HCT116 (cell line): Measurements from ENCODE around the gene COLEC11. TPM values are rescaled to one million over a fixed set of nuclear protein-coding genes. Genes with fewer than 3 reads are reported as not detected.
"Not testable (repeated sequence)": the region's sequence is repeated elsewhere in the genome, so short reads cannot be mapped to it uniquely, and the experiment has no call there.

ENCODE experiments used
- ATAC-seq: fragments of 200-7000 bp; cut with Tn5 transposase; 2 replicates; pipeline ENCODE4 v1.9.1; 2020; ENCODE audit warnings: mild to moderate bottlenecking, moderate library complexity
- BruUV-seq: library from RNA; stranded (reverse); fragments of 400-500 nt; replicated peaks from 2 replicates; lab custom pipeline; 2021; lab: Mats Ljungman, UMichigan
- CTCF ChIA-PET: fragments of 300-600 bp; sonication (Branson Sonifier 250); formaldehyde crosslinking; loops from one replicate; lab custom pipeline; 2021; ENCODE audit warnings: antibody characterized with exemption; lab: Charles Lee
- POLR2A ChIA-PET: fragments of 300-600, 350-600 bp; sonication (Branson Sonifier 250); formaldehyde crosslinking; loops from one replicate; lab custom pipeline; 2021; ENCODE audit warnings: antibody characterized with exemption; lab: Charles Lee
- RAD21 ChIA-PET, 2 experiments: fragments of 300-600 bp; sonication (Branson Sonifier 250); formaldehyde crosslinking; loops; one replicate each; lab custom pipeline; 2023; ENCODE audit warnings: low total read pairs in 2 of 2; ENCODE audit not compliant: uncharacterized antibody in 2 of 2, unreplicated experiment in 2 of 2, low non-redundant PET in 1 of 2; lab: Charles Lee
- DNase-seq: peaks from one replicate; pipeline ENCODE4 v3.0.0-alpha.2; 2010; ENCODE audit warnings: low read depth, low spot score
- H2AFZ ChIP-seq: fragments of 200-600 bp; shearing (Covaris generic), sonication (generic); 2 replicates; pipeline ENCODE4 v1.6.1; 2017; ENCODE audit warnings: low read depth, mixed run types, mixed read lengths, antibody characterized with exemption, low read length; ENCODE audit not compliant: poor library complexity, severe bottlenecking
- H3K27ac ChIP-seq: 2 replicates; pipeline ENCODE4 v1.5.1; 2012; ENCODE audit warnings: low read depth, low read length
- H3K27me3 ChIP-seq: fragments of 200-600 bp; sonication (generic); 2 replicates; pipeline ENCODE4 v1.6.1; 2016; ENCODE audit warnings: mixed run types, low read length, mixed read lengths; ENCODE audit not compliant: insufficient read depth
- H3K36me3 ChIP-seq, 2 experiments: fragments of 200-500 bp in 1 of 2; fragments of 200-600 bp in 1 of 2; sonication (Bioruptor generic) in 1 of 2; sonication (generic) in 1 of 2; 2 replicates each; pipeline versions ENCODE4 v1.5.1 to v1.6.1; 2014 to 2016; ENCODE audit warnings: low read length in 2 of 2, inconsistent platforms in 1 of 2, mixed read lengths in 1 of 2, mixed run types in 1 of 2; ENCODE audit not compliant: insufficient read depth in 2 of 2, control insufficient read depth in 1 of 2
- H3K4me1 ChIP-seq, 2 experiments: fragments of 200-600 bp in 1 of 2; sonication (generic) in 1 of 2; 2 replicates each; pipeline versions ENCODE4 v1.5.1 to v1.6.1; 2012 to 2017; ENCODE audit warnings: low read length in 2 of 2, inconsistent platforms in 1 of 2, mild to moderate bottlenecking in 1 of 2, mixed read lengths in 1 of 2, mixed run types in 1 of 2, moderate library complexity in 1 of 2; ENCODE audit not compliant: insufficient read depth in 2 of 2, control insufficient read depth in 1 of 2
- H3K4me2 ChIP-seq: fragments of 200-600 bp; sonication (generic); 2 replicates; pipeline ENCODE4 v1.6.1; 2017; ENCODE audit warnings: mixed run types, low read length, mixed read lengths
- H3K4me3 ChIP-seq, 2 experiments: fragments of 200-600 bp in 1 of 2; sonication (generic) in 1 of 2; replicated peaks in 1 of 2; 2 replicates each; pipeline ENCODE4 v1.5.1; 2011 to 2016; ENCODE audit warnings: low read length in 2 of 2, control low read depth in 1 of 2, low read depth in 1 of 2, mild to moderate bottlenecking in 1 of 2, mixed read lengths in 1 of 2, mixed run types in 1 of 2
- H3K79me2 ChIP-seq: fragments of 200-600 bp; sonication (generic); 2 replicates; pipeline ENCODE4 v1.6.1; 2017; ENCODE audit warnings: mild to moderate bottlenecking, mixed run types, low read length, moderate library complexity, mixed read lengths; ENCODE audit not compliant: insufficient read depth
- H3K9ac ChIP-seq: fragments of 200-600 bp; sonication (generic); 2 replicates; pipeline ENCODE4 v1.6.1; 2016; ENCODE audit warnings: low read length, mixed read lengths
- H3K9me2 ChIP-seq: fragments of 200-600 bp; sonication (generic), shearing (Covaris generic); 2 replicates; pipeline ENCODE4 v1.6.1; 2017; ENCODE audit warnings: mixed run types, mild to moderate bottlenecking, moderate library complexity; ENCODE audit not compliant: insufficient read depth
- H3K9me3 ChIP-seq, 2 experiments: fragments of 200-500 bp in 1 of 2; fragments of 200-600 bp in 1 of 2; sonication (Bioruptor generic) in 1 of 2; sonication (generic) in 1 of 2; 2 replicates each; pipeline ENCODE4 v1.6.1; 2014 to 2017; ENCODE audit warnings: low read length in 2 of 2, mixed read lengths in 2 of 2, inconsistent platforms in 1 of 2, low read depth in 1 of 2, mild to moderate bottlenecking in 1 of 2, mixed run types in 1 of 2, moderate library complexity in 1 of 2; ENCODE audit not compliant: control insufficient read depth in 1 of 2, insufficient read depth in 1 of 2
- H4K20me1 ChIP-seq: fragments of 200-600 bp; sonication (generic), shearing (Covaris generic); 2 replicates; pipeline ENCODE4 v1.6.1; 2017; ENCODE audit warnings: mixed run types, mild to moderate bottlenecking, moderate library complexity; ENCODE audit not compliant: insufficient read depth
- CBX3 ChIP-seq: IDR thresholded peaks from 2 replicates; pipeline ENCODE4 v1.6.1; 2012; ENCODE audit warnings: low read depth
- FOSL1 ChIP-seq: IDR thresholded peaks from 2 replicates; pipeline ENCODE4 v1.6.1; 2012; ENCODE audit warnings: low read depth
- JUND ChIP-seq: IDR thresholded peaks from 2 replicates; pipeline ENCODE4 v1.6.1; 2012
- MAX ChIP-seq: IDR thresholded peaks from 2 replicates; pipeline ENCODE4 v1.6.1; 2012
- RAD21 ChIP-seq: IDR thresholded peaks from 2 replicates; pipeline ENCODE4 v1.6.1; 2012; ENCODE audit warnings: low read depth, mild to moderate bottlenecking
- SIN3A ChIP-seq: IDR thresholded peaks from 2 replicates; pipeline ENCODE4 v1.6.1; 2012; ENCODE audit warnings: low read depth
- SP1 ChIP-seq: IDR thresholded peaks from 2 replicates; pipeline ENCODE4 v1.6.1; 2012; ENCODE audit warnings: low read depth
- ZFX ChIP-seq: fragments of 450-650 bp; IDR thresholded peaks from 2 replicates; pipeline ENCODE4 v1.6.1; 2017
- ZNF274 ChIP-seq: fragments of 200-500 bp; sonication (Bioruptor generic); IDR thresholded peaks from 2 replicates; pipeline ENCODE4 v1.6.1; 2014; ENCODE audit warnings: mild to moderate bottlenecking, low read depth, low read length, inconsistent platforms
- intact Hi-C: fragments of 100-400 bp; cut with micrococcal nuclease; formaldehyde crosslinking; loops from 2 replicates; pipeline ENCODE4 v1.10.0; 2022
- total RNA-seq: library from RNA; stranded (reverse); gene quantifications from one replicate; pipeline ENCODE4 v1.2.1, GENCODE V29; 2021; ENCODE audit not compliant: unreplicated experiment

COLEC11 gene
- total RNA-seq, 1 experiment from 2014 or later = 0.15 TPM

GRCh38 chr2:3659447-3660432 is 64.8 kb downstream of the COLEC11 start (continued):
- TF ChIP-seq FOSL1 = no peak
- TF ChIP-seq ZNF274 = no peak
- no peak for TF ChIP-seq RAD21
- TF ChIP-seq JUND = no peak
- no peak for TF ChIP-seq SP1
- TF ChIP-seq SIN3A = no peak
- no peak for TF ChIP-seq ZFX

- H3K27me3 ChIP-seq, RAD21 ChIA-PET, H3K36me3 ChIP-seq, intact Hi-C loops, H3K79me2 ChIP-seq, BruUV-seq, POLR2A ChIA-PET, H3K9me3 ChIP-seq, H3K9me2 ChIP-seq, H3K4me3 ChIP-seq, H4K20me1 ChIP-seq: not testable (repeated sequence)
- peak; percentile 69 for TF ChIP-seq MAX
- peak; percentile 68 for TF ChIP-seq SP1
- peak; percentile 93 for TF ChIP-seq JUND
- peak; percentile 95 for TF ChIP-seq CBX3
- peak; percentile 95 for TF ChIP-seq FOSL1
- H3K27ac ChIP-seq = peak overlapping the region; percentile 43
- peak overlapping the region; percentile 14 for H2AFZ ChIP-seq
- peaks cover 16 to 39% of the 10 kb centered on the region in 2 experiments for H3K4me1 ChIP-seq
- 0 out of 2 replicates have a peak overlapping the region, but pooled peaks have one; percentile 1 for H3K9ac ChIP-seq
- CTCF ChIA-PET = interaction anchor here (1.2 kb wide), 1 partner anchor 120 kb away, joined by 4 read pairs; no protein-coding TSS in a partner anchor
- ATAC-seq (peak; percentile 61), DNase-seq (peak; percentile 69)
- H3K4me2 ChIP-seq = peak overlapping the region; percentile 43
Measured at GRCh38 chr2:3660640-3661039, 65.7 kb downstream of the COLEC11 start.
